OCI-LY3 (cell line): ENCODE data around the gene SAMD14.

Source experiments
- H2AFZ ChIP-seq: fragments of 200-600, 300-600 bp; shearing (Covaris generic); 2 replicates; pipeline ENCODE4 v1.6.0; 2014; ENCODE audit warnings: antibody characterized with exemption, low read depth, low read length
- H3K27ac ChIP-seq: fragments of 200-600, 300-600 bp; sonication (generic); 2 replicates; pipeline ENCODE4 v1.5.1; 2014; ENCODE audit warnings: mild to moderate bottlenecking, low read length, moderate library complexity, mixed read lengths
- H3K27me3 ChIP-seq: fragments of 200-600, 300-600 bp; sonication (generic); 2 replicates; pipeline ENCODE4 v1.6.1; 2014; ENCODE audit warnings: low read depth, low read length, mixed read lengths
- H3K36me3 ChIP-seq: fragments of 200-600, 300-600 bp; sonication (generic); replicated peaks from 2 replicates; pipeline ENCODE3; 2014; ENCODE audit warnings: low read depth, low read length, mixed read lengths
- H3K4me1 ChIP-seq: fragments of 300-600, 200-600 bp; sonication (generic); 2 replicates; pipeline ENCODE4 v1.6.1; 2014; ENCODE audit warnings: low read length, mixed read lengths
- H3K4me2 ChIP-seq: fragments of 200-600, 300-600 bp; sonication (generic); 2 replicates; pipeline ENCODE4 v1.6.1; 2014; ENCODE audit warnings: low read length, mixed read lengths
- H3K4me3 ChIP-seq: fragments of 300-600, 200-600 bp; sonication (generic); 2 replicates; pipeline ENCODE4 v1.5.1; 2014; ENCODE audit warnings: antibody characterized with exemption, mild to moderate bottlenecking, low read length, moderate library complexity
- H3K79me2 ChIP-seq: fragments of 300-600, 200-600 bp; shearing (Covaris generic); 2 replicates; pipeline ENCODE4 v1.6.1; 2014; ENCODE audit warnings: mild to moderate bottlenecking, low read length, mixed read lengths
- H3K9ac ChIP-seq: fragments of 300-600, 200-600 bp; shearing (Covaris generic); 2 replicates; pipeline ENCODE4 v1.6.0; 2014; ENCODE audit warnings: mild to moderate bottlenecking, low read length, moderate library complexity
- H3K9me3 ChIP-seq: fragments of 200-600, 300-600 bp; shearing (Covaris generic); 2 replicates; pipeline ENCODE4 v1.6.1; 2014; ENCODE audit warnings: low read length, mixed read lengths; ENCODE audit not compliant: insufficient read depth
- H4K20me1 ChIP-seq: fragments of 200-600, 300-600 bp; sonication (generic); 2 replicates; pipeline ENCODE4 v1.6.1; 2016; ENCODE audit warnings: low read length, mixed read lengths; ENCODE audit not compliant: insufficient read depth
- EZH2phosphoT487 ChIP-seq: fragments of 200-600 bp; shearing (Covaris generic); IDR thresholded peaks from 2 replicates; pipeline ENCODE4 v1.6.1; 2018; ENCODE audit warnings: antibody characterized with exemption, mixed run types, low read depth
- TF ChIP-seq, protein P1 (sequence below): fragments of 200-600, 300-600 bp; sonication (generic); IDR thresholded peaks from 2 replicates; pipeline ENCODE4 v1.5.1; 2014; ENCODE audit warnings: antibody characterized with exemption, low read length, low read depth

SAMD14 gene

GRCh38 chr17:50072925-50073324, 57.0 kb downstream of the SAMD14 start:
- no peak overlapping the region for H3K27ac ChIP-seq
- TF ChIP-seq EZH2phosphoT487: no peak
- TF ChIP-seq, protein P1, sequence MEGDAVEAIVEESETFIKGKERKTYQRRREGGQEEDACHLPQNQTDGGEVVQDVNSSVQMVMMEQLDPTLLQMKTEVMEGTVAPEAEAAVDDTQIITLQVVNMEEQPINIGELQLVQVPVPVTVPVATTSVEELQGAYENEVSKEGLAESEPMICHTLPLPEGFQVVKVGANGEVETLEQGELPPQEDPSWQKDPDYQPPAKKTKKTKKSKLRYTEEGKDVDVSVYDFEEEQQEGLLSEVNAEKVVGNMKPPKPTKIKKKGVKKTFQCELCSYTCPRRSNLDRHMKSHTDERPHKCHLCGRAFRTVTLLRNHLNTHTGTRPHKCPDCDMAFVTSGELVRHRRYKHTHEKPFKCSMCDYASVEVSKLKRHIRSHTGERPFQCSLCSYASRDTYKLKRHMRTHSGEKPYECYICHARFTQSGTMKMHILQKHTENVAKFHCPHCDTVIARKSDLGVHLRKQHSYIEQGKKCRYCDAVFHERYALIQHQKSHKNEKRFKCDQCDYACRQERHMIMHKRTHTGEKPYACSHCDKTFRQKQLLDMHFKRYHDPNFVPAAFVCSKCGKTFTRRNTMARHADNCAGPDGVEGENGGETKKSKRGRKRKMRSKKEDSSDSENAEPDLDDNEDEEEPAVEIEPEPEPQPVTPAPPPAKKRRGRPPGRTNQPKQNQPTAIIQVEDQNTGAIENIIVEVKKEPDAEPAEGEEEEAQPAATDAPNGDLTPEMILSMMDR: no peak
- H3K4me3 ChIP-seq: no peak overlapping the region
- H4K20me1 ChIP-seq: no peaks in the 10 kb centered on the region
- no peaks in the 10 kb centered on the region for H3K9me3 ChIP-seq
- no peak overlapping the region for H3K4me2 ChIP-seq
- peaks cover 5% of the 10 kb centered on the region for H3K36me3 ChIP-seq
- no peaks in the 10 kb centered on the region for H3K27me3 ChIP-seq
- no peaks in the 10 kb centered on the region for H3K79me2 ChIP-seq
- no peaks in the 10 kb centered on the region for H3K4me1 ChIP-seq
- no peak overlapping the region for H3K9ac ChIP-seq
- no peak overlapping the region for H2AFZ ChIP-seq

- Histone ChIP-seq H3K9ac (no peak overlapping the region), H3K27ac (no peak overlapping the region), H3K36me3 (peaks cover 5% of the 10 kb centered on the region), H3K9me3 (no peaks in the 10 kb centered on the region), H4K20me1 (no peaks in the 10 kb centered on the region), H3K4me1 (no peaks in the 10 kb centered on the region), H3K4me2 (no peak overlapping the region), H2AFZ (no peak overlapping the region), H3K4me3 (no peak overlapping the region), H3K79me2 (no peaks in the 10 kb centered on the region), H3K27me3 (no peaks in the 10 kb centered on the region)
- TF ChIP-seq, protein P1: no peak
- no peak for TF ChIP-seq EZH2phosphoT487
Observed at GRCh38 chr17:50072130-50072529, 57.8 kb downstream of the SAMD14 start.

DNA sequence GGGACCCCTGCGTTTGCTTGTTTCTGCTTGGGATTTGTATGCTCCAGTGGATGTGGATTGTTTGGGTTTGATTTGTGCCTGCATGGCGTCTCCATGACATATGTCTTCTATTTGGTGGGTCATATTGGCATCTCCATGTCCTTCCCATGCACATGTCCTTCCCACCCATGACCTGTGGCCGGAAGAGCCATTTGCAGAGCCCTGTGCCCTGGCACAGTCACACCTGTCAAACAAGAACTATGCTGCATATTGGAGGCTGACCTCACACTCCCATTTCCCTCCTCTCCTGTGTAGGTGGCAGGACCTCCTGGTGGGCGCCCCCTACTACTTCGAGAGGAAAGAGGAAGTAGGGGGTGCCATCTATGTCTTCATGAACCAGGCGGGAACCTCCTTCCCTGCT, 58.3 kb downstream of the SAMD14 start:
- Histone ChIP-seq H3K4me2 (no peak overlapping the region), H3K27me3 (no peaks in the 10 kb centered on the region), H2AFZ (no peak overlapping the region), H4K20me1 (no peaks in the 10 kb centered on the region), H3K9ac (no peak overlapping the region), H3K27ac (no peak overlapping the region), H3K36me3 (peaks cover 5% of the 10 kb centered on the region), H3K4me1 (no peaks in the 10 kb centered on the region), H3K9me3 (no peaks in the 10 kb centered on the region), H3K79me2 (no peaks in the 10 kb centered on the region), H3K4me3 (no peak overlapping the region)
- TF ChIP-seq, protein P1: no peak
- TF ChIP-seq EZH2phosphoT487: no peak

DNA sequence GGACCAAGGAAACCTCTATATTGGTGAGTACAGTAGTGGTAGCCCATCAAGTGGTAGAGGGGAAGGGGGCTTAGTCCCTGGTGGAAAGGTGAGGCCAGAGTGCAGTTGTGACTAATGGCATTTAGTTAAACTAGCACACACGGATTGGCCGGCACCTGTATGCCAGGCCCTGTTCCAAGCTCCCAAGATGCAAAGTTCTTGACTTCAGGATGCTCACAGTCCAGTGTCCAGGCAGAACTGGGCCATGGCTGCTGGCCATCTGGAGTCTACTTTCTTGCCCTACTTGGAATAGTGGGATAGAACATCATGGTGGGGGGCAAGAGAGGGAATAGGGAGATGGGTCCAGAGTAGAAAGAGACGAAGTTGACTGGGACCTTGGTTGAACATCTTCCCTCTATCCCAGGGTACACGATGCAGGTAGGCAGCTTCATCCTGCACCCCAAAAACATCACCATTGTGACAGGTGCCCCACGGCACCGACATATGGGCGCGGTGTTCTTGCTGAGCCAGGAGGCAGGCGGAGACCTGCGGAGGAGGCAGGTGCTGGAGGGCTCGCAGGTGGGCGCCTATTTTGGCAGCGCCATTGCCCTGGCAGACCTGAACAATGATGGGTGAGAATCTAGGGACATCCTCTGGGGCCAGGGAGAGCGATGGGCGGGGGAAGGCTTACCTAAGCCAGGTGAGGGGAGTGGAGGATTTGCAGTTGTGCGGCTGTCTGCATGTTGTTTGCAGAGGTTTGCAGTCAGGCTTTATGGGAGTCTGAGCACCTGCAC, 58.9 kb downstream of the SAMD14 start:
- Histone ChIP-seq H3K79me2 (no peaks in the 10 kb centered on the region), H3K27me3 (no peaks in the 10 kb centered on the region), H3K4me3 (no peak overlapping the region), H4K20me1 (no peaks in the 10 kb centered on the region), H3K9me3 (no peaks in the 10 kb centered on the region), H2AFZ (no peak overlapping the region), H3K4me2 (no peak overlapping the region), H3K9ac (no peak overlapping the region), H3K4me1 (no peaks in the 10 kb centered on the region), H3K36me3 (peaks cover 5% of the 10 kb centered on the region), H3K27ac (no peak overlapping the region)
- TF ChIP-seq, protein P1: no peak
- no peak for TF ChIP-seq EZH2phosphoT487
